Neutrophil (primary cell): ENCODE results near the gene TUBB.

Experiments used
- H3K27ac ChIP-seq: fragments of 200-600 bp; sonication (generic); 2 replicates; pipeline ENCODE4 v1.5.1; 2016; ENCODE audit warnings: mild to moderate bottlenecking, moderate library complexity
- H3K27me3 ChIP-seq: fragments of 200-600 bp; sonication (generic); 2 replicates; pipeline ENCODE4 v1.6.0; 2016; ENCODE audit warnings: mild to moderate bottlenecking
- H3K36me3 ChIP-seq: fragments of 200-600 bp; sonication (generic); 2 replicates; pipeline ENCODE4 v1.5.1; 2017
- H3K4me1 ChIP-seq, 2 experiments: fragments of 200-600 bp in 1 of 2; sonication (generic) in 1 of 2; 1 replicate in 1 of 2; 2 replicates in 1 of 2; pipeline versions ENCODE4 v1.5.1 to v1.6.1; 2013 to 2016; ENCODE audit warnings: low read depth in 1 of 2, low read length in 1 of 2, mild to moderate bottlenecking in 1 of 2, moderate library complexity in 1 of 2; ENCODE audit not compliant: control insufficient read depth in 1 of 2, insufficient read depth in 1 of 2
- H3K4me3 ChIP-seq, 2 experiments: fragments of 200-600 bp in 1 of 2; sonication (generic) in 1 of 2; 1 replicate in 1 of 2; 2 replicates in 1 of 2; pipeline ENCODE4 v1.5.1; 2013 to 2016; ENCODE audit warnings: low read depth in 1 of 2, low read length in 1 of 2, mild to moderate bottlenecking in 1 of 2, moderate library complexity in 1 of 2
- H3K9me3 ChIP-seq: fragments of 200-600 bp; sonication (generic); 2 replicates; pipeline ENCODE4 v1.5.1; 2016
- TF ChIP-seq, protein P1 (sequence below): fragments of 200-600 bp; sonication (generic); IDR thresholded peaks from 2 replicates; pipeline ENCODE4 v1.5.1; 2016; ENCODE audit warnings: antibody characterized with exemption

Gene TUBB

GRCh38 chr6:30700340-30700739, 19.8 kb upstream of the TUBB start:
- Histone ChIP-seq H3K27me3 (no peaks in the 10 kb centered on the region), H3K4me3 (no peak overlapping the region), H3K9me3 (no peaks in the 10 kb centered on the region), H3K27ac (peak overlapping the region; percentile 57), H3K4me1 (peaks cover 25 to 26% of the 10 kb centered on the region in 2 experiments), H3K36me3 (no peaks in the 10 kb centered on the region)
- TF ChIP-seq, protein P1, sequence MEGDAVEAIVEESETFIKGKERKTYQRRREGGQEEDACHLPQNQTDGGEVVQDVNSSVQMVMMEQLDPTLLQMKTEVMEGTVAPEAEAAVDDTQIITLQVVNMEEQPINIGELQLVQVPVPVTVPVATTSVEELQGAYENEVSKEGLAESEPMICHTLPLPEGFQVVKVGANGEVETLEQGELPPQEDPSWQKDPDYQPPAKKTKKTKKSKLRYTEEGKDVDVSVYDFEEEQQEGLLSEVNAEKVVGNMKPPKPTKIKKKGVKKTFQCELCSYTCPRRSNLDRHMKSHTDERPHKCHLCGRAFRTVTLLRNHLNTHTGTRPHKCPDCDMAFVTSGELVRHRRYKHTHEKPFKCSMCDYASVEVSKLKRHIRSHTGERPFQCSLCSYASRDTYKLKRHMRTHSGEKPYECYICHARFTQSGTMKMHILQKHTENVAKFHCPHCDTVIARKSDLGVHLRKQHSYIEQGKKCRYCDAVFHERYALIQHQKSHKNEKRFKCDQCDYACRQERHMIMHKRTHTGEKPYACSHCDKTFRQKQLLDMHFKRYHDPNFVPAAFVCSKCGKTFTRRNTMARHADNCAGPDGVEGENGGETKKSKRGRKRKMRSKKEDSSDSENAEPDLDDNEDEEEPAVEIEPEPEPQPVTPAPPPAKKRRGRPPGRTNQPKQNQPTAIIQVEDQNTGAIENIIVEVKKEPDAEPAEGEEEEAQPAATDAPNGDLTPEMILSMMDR, result no peak

DNA sequence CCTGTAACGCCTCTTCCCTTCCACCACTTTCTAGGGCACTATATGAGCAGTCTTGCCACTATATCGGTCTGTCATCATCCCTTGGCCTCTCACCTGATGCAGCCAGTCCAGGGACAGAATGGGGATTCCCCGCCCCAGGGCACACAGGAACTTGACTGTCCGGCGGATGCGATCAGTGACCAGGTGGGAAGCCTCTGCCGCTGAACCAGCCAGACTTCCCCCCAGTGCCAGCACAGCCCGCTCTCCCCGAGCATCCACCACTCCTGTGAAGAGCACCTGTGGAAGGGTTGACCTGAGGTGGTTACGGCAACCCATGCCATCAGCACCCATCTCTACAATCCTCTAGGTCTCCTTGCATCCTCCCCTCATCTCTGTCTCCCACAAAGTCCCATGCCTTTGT, 17.1 kb upstream of the TUBB start:
- TF ChIP-seq, protein P1, result no peak
- H3K27me3 ChIP-seq, result no peaks in the 10 kb centered on the region
- peaks cover 25 to 26% of the 10 kb centered on the region in 2 experiments for H3K4me1 ChIP-seq
- H3K27ac ChIP-seq, result no peak overlapping the region
- no peaks in the 10 kb centered on the region for H3K9me3 ChIP-seq
- no peaks in the 10 kb centered on the region for H3K36me3 ChIP-seq
- no peak overlapping the region for H3K4me3 ChIP-seq

GRCh38 chr6:30703821-30704220, 16.3 kb upstream of the TUBB start:
- TF ChIP-seq, protein P1, result no peak
- H3K36me3 ChIP-seq, result no peaks in the 10 kb centered on the region
- H3K4me3 ChIP-seq, result peak overlapping the region; percentile 5 to 17

GRCh38 chr6:30705620-30706019, 14.5 kb upstream of the TUBB start:
- no peaks in the 10 kb centered on the region for H3K36me3 ChIP-seq

More at GRCh38 chr6:30703821-30704220, 16.3 kb upstream of the TUBB start:
- no peaks in the 10 kb centered on the region for H3K27me3 ChIP-seq
- H3K4me1 ChIP-seq, result peaks cover 25 to 26% of the 10 kb centered on the region in 2 experiments
- H3K27ac ChIP-seq, result peak overlapping the region; percentile 74
- H3K9me3 ChIP-seq, result no peaks in the 10 kb centered on the region

DNA sequence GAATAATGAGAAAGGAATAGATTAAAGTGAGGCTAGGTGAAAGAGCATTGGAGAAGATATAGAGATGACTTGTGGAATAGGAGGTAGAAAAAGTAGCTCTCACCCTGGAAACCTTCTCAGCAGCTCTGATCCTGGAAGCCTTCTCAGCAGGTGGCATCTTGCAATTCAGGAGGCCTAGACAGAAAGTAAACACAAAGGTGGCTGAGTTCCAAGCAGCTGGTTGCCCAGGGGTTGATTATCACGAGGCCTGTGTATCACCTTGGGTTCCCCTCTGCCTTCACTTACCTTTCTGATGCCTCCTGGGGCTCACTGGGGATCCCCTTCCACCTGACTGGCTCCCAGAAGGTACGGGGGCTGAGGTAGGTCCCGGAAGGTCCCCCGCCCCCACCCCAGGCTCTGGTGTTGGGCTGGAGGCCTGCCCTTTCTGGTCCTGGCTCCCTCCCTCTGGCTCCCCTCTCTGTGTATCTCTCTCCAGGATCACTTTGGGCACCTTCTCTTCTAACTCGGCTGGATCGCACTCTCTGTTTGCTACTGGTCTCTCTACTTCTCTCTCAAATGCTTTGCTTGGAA, 12.8 kb upstream of the TUBB start:
- no peaks in the 10 kb centered on the region for H3K27me3 ChIP-seq
- peaks cover 16 to 18% of the 10 kb centered on the region in 2 experiments for H3K4me1 ChIP-seq
- TF ChIP-seq, protein P1, result no peak
- no peaks in the 10 kb centered on the region for H3K36me3 ChIP-seq
- no peak overlapping the region for H3K4me3 ChIP-seq
- no peak overlapping the region for H3K27ac ChIP-seq
- no peaks in the 10 kb centered on the region for H3K9me3 ChIP-seq

More at GRCh38 chr6:30705620-30706019, 14.5 kb upstream of the TUBB start:
- Histone ChIP-seq H3K9me3 (no peaks in the 10 kb centered on the region), H3K27me3 (no peaks in the 10 kb centered on the region), H3K4me1 (peaks cover 20% of the 10 kb centered on the region in 2 experiments), H3K4me3 (no peak overlapping the region), H3K27ac (no peak overlapping the region)
- TF ChIP-seq, protein P1, result no peak
